ENCODE measurements around the gene SLC40A1.

Gene SLC40A1

DNA sequence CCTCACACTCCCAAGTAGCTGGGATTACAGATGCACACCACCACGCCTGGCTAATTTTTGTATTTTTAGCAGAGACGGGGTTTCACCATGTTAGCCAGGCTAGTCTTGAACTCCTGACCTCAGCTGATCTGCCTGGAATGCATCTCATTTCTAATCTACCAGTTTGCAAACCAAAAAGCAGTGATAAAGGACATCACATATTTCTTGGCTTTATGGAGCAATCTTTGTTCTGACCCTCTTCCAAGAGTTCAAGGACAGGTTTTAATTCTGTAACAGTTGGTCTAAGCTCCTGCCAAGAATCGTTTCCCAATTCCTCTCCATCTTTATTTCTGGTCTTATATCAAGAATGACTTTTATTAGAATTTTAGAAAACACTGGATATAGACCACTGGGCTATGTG is 67.7 kb downstream of the SLC40A1 start:
- DNase-seq (ENCODE audit: low read depth in 2 of 2): no peak

- DNase-seq (ENCODE audit: low read depth in 2 of 2): no peak
Observed at GRCh38 chr2:189511960-189512319, 68.6 kb downstream of the SLC40A1 start.

GRCh38 chr2:189511210-189511959 is 69.2 kb downstream of the SLC40A1 start:
- DNase-seq (ENCODE audit: low read depth in 2 of 2): no peak
